M059J (cell line): ENCODE measurements around the gene ERCC1. TPM values are rescaled to one million over a fixed set of nuclear protein-coding genes. Genes with fewer than 3 reads are reported as not detected.

Experiments
- DNase-seq: peaks from one replicate; pipeline ENCODE4 v3.0.0-alpha.2; 2012; ENCODE audit warnings: low read depth
- total RNA-seq: library from RNA; depleted of rRNA; stranded (reverse); fragments of >200 nt; shearing (Covaris generic); gene quantifications from 2 replicates; pipeline ENCODE4 v1.2.3, GENCODE V29; 2014

Gene ERCC1
- total RNA-seq, 1 experiment from 2014 or later: 87.7 TPM

GRCh38 chr19:45405435-45406225 lies 18.1 kb downstream of the ERCC1 start:
- peak; percentile 92 for DNase-seq

GRCh38 chr19:45404557-45405434 lies 18.9 kb downstream of the ERCC1 start, which contains the start of gene PPP1R13L:
Gene PPP1R13L (minus strand): TSS chr19:45405069. CDS start chr19:45398318, 6,751 bp downstream.
- peak; percentile 82 for DNase-seq

- peak; percentile 54 for DNase-seq
Measured at GRCh38 chr19:45403781-45404556, 19.7 kb downstream of the ERCC1 start.

- DNase-seq: no peak
Measured at GRCh38 chr19:45403272-45403671, 20.4 kb downstream of the ERCC1 start.

GRCh38 chr19:45402298-45403061 lies 21.2 kb downstream of the ERCC1 start:
- no peak for DNase-seq

GRCh38 chr19:45401815-45402214 lies 21.9 kb downstream of the ERCC1 start:
- no peak for DNase-seq

GRCh38 chr19:45400192-45400591 lies 23.5 kb downstream of the ERCC1 start:
- DNase-seq: no peak

- DNase-seq: no peak
Measured at GRCh38 chr19:45395821-45396617, 27.7 kb downstream of the ERCC1 start.

GRCh38 chr19:45391871-45392665 lies 31.6 kb downstream of the ERCC1 start:
- no peak for DNase-seq

GRCh38 chr19:45391346-45391745 lies 32.4 kb downstream of the ERCC1 start:
- DNase-seq: peak; percentile 43

- no peak for DNase-seq
Measured at GRCh38 chr19:45385392-45386221, 38.1 kb downstream of the ERCC1 start.

- no peak for DNase-seq
Measured at GRCh38 chr19:45382426-45382825, 41.3 kb downstream of the ERCC1 start.

GRCh38 chr19:45380107-45380506 lies 43.6 kb downstream of the ERCC1 start:
- no peak for DNase-seq

- peak; percentile 99 for DNase-seq
Measured at GRCh38 chr19:45376045-45376724, 47.5 kb downstream of the ERCC1 start.

- DNase-seq: peak; percentile 97
Measured at GRCh38 chr19:45370410-45371204, 53.1 kb downstream of the ERCC1 start, which contains the start of gene ERCC2. Gene ERCC2 (minus strand): TSS chr19:45370573. CDS start chr19:45370540, 33 bp downstream.

GRCh38 chr19:45368737-45369340 lies 54.9 kb downstream of the ERCC1 start:
- DNase-seq: peak; percentile 50
